Bladder microvascular endothelial cell (primary cell): ENCODE results near the gene RSPO3. TPM values are rescaled to one million over a fixed set of nuclear protein-coding genes. Genes with fewer than 3 reads are reported as not detected.

Experiments
- total RNA-seq: library from RNA; depleted of rRNA; stranded (reverse); fragments of >200 nt; gene quantifications from 2 replicates; pipeline ENCODE4 v1.2.3, GENCODE V29; 2014

RSPO3 gene, protein sequence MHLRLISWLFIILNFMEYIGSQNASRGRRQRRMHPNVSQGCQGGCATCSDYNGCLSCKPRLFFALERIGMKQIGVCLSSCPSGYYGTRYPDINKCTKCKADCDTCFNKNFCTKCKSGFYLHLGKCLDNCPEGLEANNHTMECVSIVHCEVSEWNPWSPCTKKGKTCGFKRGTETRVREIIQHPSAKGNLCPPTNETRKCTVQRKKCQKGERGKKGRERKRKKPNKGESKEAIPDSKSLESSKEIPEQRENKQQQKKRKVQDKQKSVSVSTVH
- total RNA-seq, result under 0.01 and 0.19 TPM in 2 replicates

DNA sequence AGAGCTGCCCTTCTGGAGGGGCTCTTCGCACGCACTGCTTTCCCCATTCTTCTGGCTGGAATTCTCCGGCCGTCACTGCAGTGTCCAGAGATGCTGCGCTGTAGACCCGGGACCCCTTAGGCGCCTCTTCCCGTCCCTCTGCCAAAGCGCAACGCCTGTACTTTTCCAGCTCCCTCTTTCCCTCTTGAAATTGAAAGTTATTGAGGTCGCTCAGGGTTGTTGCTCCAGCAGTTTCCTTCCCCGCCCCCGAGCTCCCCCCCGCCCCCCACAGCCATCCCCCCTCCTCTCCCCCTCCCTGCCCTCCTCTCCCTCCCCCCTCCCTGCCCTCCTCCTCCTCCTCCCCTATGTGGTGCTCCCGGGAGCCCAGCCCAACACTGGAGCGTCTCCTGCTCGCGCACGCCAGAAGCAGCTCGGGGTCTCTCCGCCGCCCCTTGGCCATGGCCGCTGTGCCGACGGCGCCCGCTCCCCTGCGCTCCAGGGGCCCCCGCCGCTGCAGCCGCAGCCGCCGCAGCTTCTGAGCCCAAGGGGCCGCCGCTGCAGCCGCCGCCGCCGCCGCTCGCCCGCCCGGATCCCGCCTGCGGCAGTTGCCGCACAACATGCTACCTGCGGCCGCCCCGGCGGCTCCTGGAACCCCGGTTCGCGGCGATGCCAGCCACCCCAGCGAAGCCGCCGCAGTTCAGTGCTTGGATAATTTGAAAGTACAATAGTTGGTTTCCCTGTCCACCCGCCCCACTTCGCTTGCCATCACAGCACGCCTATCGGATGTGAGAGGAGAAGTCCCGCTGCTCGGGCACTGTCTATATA lies at the start of gene RSPO3:
RSPO3 (plus strand) TSS at position 374 of the 804 bp plus-strand sequence. CDS start 522 bp downstream, outside the sequence.

Other genes starting within 250 kb of the RSPO3 start
- gene RNF146, start 148.2 kb downstream of the RSPO3 start, total RNA-seq, result 26.9 and 50.0 TPM in 2 replicates
- gene ECHDC1, start 224.9 kb downstream of the RSPO3 start, total RNA-seq, result 19.9 and 29.8 TPM in 2 replicates